Karpas-422 (cell line): ENCODE data around the gene NAA80. TPM values are rescaled to one million over a fixed set of nuclear protein-coding genes. Genes with fewer than 3 reads are reported as not detected.

Source experiments
- DNase-seq: peaks from one replicate; pipeline ENCODE4 v3.0.0-alpha.2; 2015
- H2AFZ ChIP-seq: fragments of 200-600 bp; sonication (generic); 2 replicates; pipeline ENCODE4 v1.6.1; 2014; ENCODE audit warnings: antibody characterized with exemption, low read length, mixed read lengths
- H3K27ac ChIP-seq: fragments of 200-600 bp; sonication (generic); 2 replicates; pipeline ENCODE4 v1.5.1; 2014; ENCODE audit warnings: mild to moderate bottlenecking, low read length, moderate library complexity
- H3K27me3 ChIP-seq: fragments of 200-600 bp; sonication (generic); 2 replicates; pipeline ENCODE4 v1.6.1; 2014; ENCODE audit warnings: low read length, mixed read lengths
- H3K36me3 ChIP-seq: fragments of 200-600 bp; sonication (generic); 2 replicates; pipeline ENCODE4 v1.6.1; 2014; ENCODE audit warnings: low read length, mixed read lengths; ENCODE audit not compliant: insufficient read depth
- H3K4me1 ChIP-seq: fragments of 200-600 bp; sonication (generic); 2 replicates; pipeline ENCODE4 v1.6.1; 2014; ENCODE audit warnings: mild to moderate bottlenecking, low read length, mixed read lengths
- H3K4me2 ChIP-seq: fragments of 200-600 bp; sonication (generic); 2 replicates; pipeline ENCODE4 v1.6.1; 2014; ENCODE audit warnings: low read length, low read depth, mild to moderate bottlenecking; ENCODE audit not compliant: poor library complexity, severe bottlenecking
- H3K4me3 ChIP-seq: fragments of 200-600 bp; sonication (generic); 2 replicates; pipeline ENCODE4 v1.5.1; 2014; ENCODE audit warnings: mild to moderate bottlenecking, antibody characterized with exemption, low read length, mixed read lengths
- H3K79me2 ChIP-seq: fragments of 200-600 bp; sonication (generic); 2 replicates; pipeline ENCODE4 v1.6.1; 2014; ENCODE audit warnings: mild to moderate bottlenecking, low read length, mixed read lengths
- H3K9ac ChIP-seq: fragments of 200-600 bp; sonication (generic); 2 replicates; pipeline ENCODE4 v1.6.0; 2014; ENCODE audit warnings: low read length
- H3K9me2 ChIP-seq: fragments of 200-600 bp; sonication (generic), shearing (Covaris generic); replicated peaks from 2 replicates; pipeline ENCODE4 v1.6.0; 2014; ENCODE audit warnings: mild to moderate bottlenecking, low read length, moderate library complexity; ENCODE audit not compliant: insufficient read depth
- H3K9me3 ChIP-seq: fragments of 300-700, 200-600 bp; sonication (generic); 2 replicates; pipeline ENCODE4 v1.6.1; 2014; ENCODE audit warnings: low read length, mixed read lengths
- H4K20me1 ChIP-seq: fragments of 200-600 bp; sonication (generic); 2 replicates; pipeline ENCODE4 v1.6.1; 2014; ENCODE audit warnings: mild to moderate bottlenecking, antibody characterized with exemption, low read length, low read depth; ENCODE audit not compliant: insufficient read depth
- total RNA-seq: library from RNA; depleted of rRNA; stranded (reverse); fragments of >200 nt; shearing (Covaris generic); gene quantifications from 2 replicates; pipeline ENCODE4 v1.2.3, GENCODE V29; 2014; ENCODE audit warnings: low replicate concordance

Gene NAA80
- total RNA-seq, 1 experiment from 2014 or later = 18.1 TPM

DNA sequence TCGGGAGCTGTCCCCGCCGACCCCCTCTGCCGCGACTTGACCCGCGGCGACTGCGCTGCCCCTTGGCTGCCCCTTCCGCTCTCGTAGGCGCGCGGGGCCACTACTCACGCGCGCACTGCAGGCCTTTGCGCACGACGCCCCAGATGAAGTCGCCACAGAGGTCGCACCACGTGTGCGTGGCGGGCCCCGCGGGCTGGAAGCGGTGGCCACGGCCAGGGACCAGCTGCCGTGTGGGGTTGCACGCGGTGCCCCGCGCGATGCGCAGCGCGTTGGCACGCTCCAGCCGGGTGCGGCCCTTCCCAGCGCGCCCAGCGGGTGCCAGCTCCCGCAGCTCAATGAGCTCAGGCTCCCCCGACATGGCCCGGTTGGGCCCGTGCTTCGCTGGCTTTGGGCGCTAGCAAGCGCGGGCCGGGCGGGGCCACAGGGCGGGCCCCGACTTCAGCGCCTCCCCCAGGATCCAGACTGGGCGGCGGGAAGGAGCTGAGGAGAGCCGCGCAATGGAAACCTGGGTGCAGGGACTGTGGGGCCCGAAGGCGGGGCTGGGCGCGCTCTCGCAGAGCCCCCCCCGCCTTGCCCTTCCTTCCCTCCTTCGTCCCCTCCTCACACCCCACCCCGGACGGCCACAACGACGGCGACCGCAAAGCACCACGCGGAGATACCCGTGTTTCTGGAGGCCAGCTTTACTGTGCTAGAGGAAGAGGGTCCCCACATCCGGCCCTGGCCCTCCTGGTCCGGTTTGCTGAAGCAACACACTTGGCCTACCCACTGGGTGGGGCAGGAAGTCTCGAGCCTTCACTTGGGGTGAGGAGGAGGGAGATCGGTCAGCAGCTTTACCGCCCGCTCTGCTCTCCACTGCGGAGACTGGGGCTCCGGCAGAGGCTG, 41.5 kb upstream of the NAA80 start, which contains the start of gene RASSF1:
Gene RASSF1, minus strand, starts transcription at position 389 of the 882 bp plus-strand sequence. Its CDS starts 31 bp downstream, at position 358.
- H3K4me3 ChIP-seq = peak within 1 kb of the TSS; percentile 95

DNA sequence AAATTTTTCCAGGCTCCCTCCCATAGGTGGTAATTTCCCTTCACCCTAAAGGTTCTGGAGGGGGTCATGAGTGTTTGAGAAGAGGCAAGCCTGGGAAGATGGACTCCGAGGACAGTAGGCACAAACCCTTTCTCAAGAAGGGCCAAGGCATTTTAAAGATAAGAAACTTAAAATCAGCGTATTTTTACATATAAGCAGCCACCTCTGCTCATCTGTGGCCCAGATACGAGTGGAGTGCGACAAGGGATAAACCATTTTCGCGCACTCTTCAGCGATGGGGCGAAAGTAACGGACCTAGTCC, 40.9 kb upstream of the NAA80 start:
- Histone ChIP-seq H2AFZ (no peak overlapping the region), H3K4me2 (peak overlapping the region; percentile 97), H3K27me3 (no peaks in the 10 kb centered on the region), H3K9me3 (no peaks in the 10 kb centered on the region), H3K9ac (peak overlapping the region; percentile 99), H3K36me3 (peaks cover 11% of the 10 kb centered on the region; the same call in 1 of the 2 replicates), H3K4me1 (peaks cover 56% of the 10 kb centered on the region), H4K20me1 (peaks cover 9% of the 10 kb centered on the region; the same call in 1 of the 2 replicates), H3K27ac (peak overlapping the region; percentile 91), H3K79me2 (peaks cover 50% of the 10 kb centered on the region), H3K4me3 (peak overlapping the region; percentile 95), H3K9me2 (no peaks in the 10 kb centered on the region)
- DNase-seq = no peak

More for the DNA sequence above, 41.5 kb upstream of the NAA80 start, which contains the start of gene RASSF1:
- peaks cover 9% of the 10 kb centered on the region; the same call in 1 of the 2 replicates for H4K20me1 ChIP-seq
- peaks cover 44% of the 10 kb centered on the region for H3K79me2 ChIP-seq
- peaks cover 10% of the 10 kb centered on the region; the same call in 1 of the 2 replicates for H3K36me3 ChIP-seq
- H3K27ac ChIP-seq = peak within 1 kb of the TSS; percentile 91
- H3K27me3 ChIP-seq = no peaks in the 10 kb centered on the region
- no peak within 1 kb of the TSS; the same call in 1 of the 2 replicates for H2AFZ ChIP-seq
- peak within 1 kb of the TSS; percentile 99 for H3K9ac ChIP-seq
- no peaks in the 10 kb centered on the region for H3K9me3 ChIP-seq
- peak; percentile 91 for DNase-seq
- peak within 1 kb of the TSS; percentile 97 for H3K4me2 ChIP-seq
- peaks cover 54% of the 10 kb centered on the region for H3K4me1 ChIP-seq
- H3K9me2 ChIP-seq = no peaks in the 10 kb centered on the region

DNA sequence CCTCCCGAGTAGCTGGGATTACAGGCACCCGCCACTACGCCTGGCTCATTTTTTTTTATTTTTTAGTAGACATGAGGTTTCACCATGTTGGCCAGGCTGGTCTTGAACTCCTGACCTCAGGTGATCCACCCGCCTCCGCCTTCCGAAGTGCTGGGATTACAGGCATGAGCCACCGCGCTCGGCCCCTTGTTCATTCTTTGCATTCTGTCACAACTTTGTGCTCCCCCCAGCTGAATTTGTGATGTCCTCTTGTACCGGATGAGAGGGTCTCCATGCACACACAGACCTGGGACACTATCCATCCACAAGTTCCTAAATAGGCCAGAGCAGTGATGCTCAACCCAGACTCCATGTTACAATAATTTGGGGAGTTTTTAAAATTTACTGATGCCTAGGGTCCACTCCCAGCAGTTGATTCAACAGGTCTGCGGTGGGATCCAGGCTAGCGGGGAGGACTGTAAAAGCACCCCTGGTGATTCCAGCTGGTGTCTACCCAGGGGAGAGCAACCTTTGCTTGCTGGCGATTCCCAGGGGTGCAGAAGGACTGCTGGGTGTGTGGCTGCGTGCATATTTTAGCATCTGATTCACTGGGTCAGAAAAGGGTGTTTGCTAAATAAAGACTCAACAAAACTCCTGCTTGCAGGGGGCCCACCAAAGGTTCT, 40.4 kb upstream of the NAA80 start:
- peak overlapping the region; percentile 97 for H3K4me2 ChIP-seq

DNA sequence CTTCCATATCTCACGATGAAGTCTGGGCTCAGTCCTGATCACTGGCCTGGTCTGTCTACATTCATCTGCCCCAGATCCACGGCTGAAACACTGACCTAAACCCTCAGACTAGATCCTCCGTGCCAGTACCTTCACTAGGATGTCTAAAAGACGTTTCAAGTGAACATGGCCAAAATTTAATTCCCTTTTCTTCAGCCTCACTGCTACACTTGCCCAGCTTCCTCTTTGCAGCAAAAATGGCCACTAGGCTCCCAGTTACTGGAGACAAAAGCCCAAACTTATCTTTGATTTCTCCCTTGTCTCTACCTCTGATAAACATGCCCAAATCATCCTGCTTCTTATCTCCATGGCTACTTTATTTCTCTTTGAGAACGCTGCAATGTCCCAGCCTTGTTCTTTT, 39.8 kb upstream of the NAA80 start:
- peaks cover 61% of the 10 kb centered on the region for H3K79me2 ChIP-seq
- H2AFZ ChIP-seq = no peak overlapping the region
- peak overlapping the region; percentile 95 for H3K4me3 ChIP-seq
- no peaks in the 10 kb centered on the region for H3K27me3 ChIP-seq
- peak overlapping the region; percentile 91 for H3K27ac ChIP-seq
- peak overlapping the region; percentile 99 for H3K9ac ChIP-seq
- H4K20me1 ChIP-seq = peaks cover 17% of the 10 kb centered on the region; the same call in 1 of the 2 replicates
- H3K36me3 ChIP-seq = peaks cover 19% of the 10 kb centered on the region
- no peaks in the 10 kb centered on the region for H3K9me3 ChIP-seq
- DNase-seq = peak; percentile 82
- H3K9me2 ChIP-seq = no peaks in the 10 kb centered on the region
- H3K4me1 ChIP-seq = peaks cover 64% of the 10 kb centered on the region
- peak overlapping the region; percentile 97 for H3K4me2 ChIP-seq

More for the DNA sequence above, 40.4 kb upstream of the NAA80 start:
- DNase-seq = peak; percentile 84
- H3K9me3 ChIP-seq = no peaks in the 10 kb centered on the region
- H3K9ac ChIP-seq = peak overlapping the region; percentile 99
- peak overlapping the region; percentile 95 for H3K4me3 ChIP-seq
- H4K20me1 ChIP-seq = peaks cover 10% of the 10 kb centered on the region; the same call in 1 of the 2 replicates
- no peaks in the 10 kb centered on the region for H3K27me3 ChIP-seq
- peaks cover 13% of the 10 kb centered on the region for H3K36me3 ChIP-seq
- no peak overlapping the region for H2AFZ ChIP-seq
- peak overlapping the region; percentile 91 for H3K27ac ChIP-seq
- peaks cover 58% of the 10 kb centered on the region for H3K4me1 ChIP-seq
- H3K79me2 ChIP-seq = peaks cover 54% of the 10 kb centered on the region
- no peaks in the 10 kb centered on the region for H3K9me2 ChIP-seq

DNA sequence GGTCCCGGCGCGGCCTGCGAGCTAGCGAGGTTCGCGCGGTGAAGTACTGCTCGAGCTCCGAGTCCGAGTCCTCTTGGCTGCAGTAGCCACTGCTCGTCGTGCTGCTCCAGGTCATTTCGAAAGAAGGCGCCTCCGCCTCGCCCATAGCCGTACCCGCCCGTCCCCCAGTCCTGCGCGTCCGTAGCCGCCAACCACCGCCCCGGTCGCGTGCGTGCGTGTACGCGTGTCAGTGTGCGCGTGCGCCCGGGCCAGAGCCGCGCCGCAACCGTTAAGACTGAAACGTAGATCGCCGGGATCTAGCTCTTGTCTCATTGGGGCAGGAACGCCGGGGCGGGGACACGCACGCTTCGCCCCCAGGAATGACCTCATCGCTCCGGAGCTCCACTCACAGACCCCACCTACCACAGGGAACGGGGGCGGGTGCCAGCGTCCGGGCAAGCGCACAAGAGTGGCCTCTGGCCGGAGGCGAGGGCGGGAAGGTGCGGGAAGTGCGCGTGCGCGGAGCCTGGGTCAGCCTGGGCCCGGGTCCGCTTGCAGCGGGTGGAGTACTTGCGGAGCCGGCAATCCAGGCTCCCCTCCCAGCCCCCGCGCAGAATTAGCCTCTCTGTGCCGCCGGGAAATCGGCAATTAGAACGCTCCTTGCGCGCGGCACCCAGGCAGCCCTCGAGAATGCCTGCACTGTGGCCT, 38.1 kb upstream of the NAA80 start:
- Histone ChIP-seq H3K9ac (peak overlapping the region; percentile 99), H3K4me2 (peak overlapping the region; percentile 97), H3K9me3 (no peaks in the 10 kb centered on the region), H3K27ac (peak overlapping the region; percentile 91), H4K20me1 (peaks cover 20% of the 10 kb centered on the region; the same call in 1 of the 2 replicates), H3K36me3 (peaks cover 22% of the 10 kb centered on the region), H3K9me2 (no peaks in the 10 kb centered on the region), H3K79me2 (peaks cover 66% of the 10 kb centered on the region), H3K27me3 (no peaks in the 10 kb centered on the region), H3K4me3 (peak overlapping the region; percentile 95), H3K4me1 (peaks cover 66% of the 10 kb centered on the region), H2AFZ (peak overlapping the region; percentile 16; the same call in 1 of the 2 replicates)
- DNase-seq = peak; percentile 99

DNA sequence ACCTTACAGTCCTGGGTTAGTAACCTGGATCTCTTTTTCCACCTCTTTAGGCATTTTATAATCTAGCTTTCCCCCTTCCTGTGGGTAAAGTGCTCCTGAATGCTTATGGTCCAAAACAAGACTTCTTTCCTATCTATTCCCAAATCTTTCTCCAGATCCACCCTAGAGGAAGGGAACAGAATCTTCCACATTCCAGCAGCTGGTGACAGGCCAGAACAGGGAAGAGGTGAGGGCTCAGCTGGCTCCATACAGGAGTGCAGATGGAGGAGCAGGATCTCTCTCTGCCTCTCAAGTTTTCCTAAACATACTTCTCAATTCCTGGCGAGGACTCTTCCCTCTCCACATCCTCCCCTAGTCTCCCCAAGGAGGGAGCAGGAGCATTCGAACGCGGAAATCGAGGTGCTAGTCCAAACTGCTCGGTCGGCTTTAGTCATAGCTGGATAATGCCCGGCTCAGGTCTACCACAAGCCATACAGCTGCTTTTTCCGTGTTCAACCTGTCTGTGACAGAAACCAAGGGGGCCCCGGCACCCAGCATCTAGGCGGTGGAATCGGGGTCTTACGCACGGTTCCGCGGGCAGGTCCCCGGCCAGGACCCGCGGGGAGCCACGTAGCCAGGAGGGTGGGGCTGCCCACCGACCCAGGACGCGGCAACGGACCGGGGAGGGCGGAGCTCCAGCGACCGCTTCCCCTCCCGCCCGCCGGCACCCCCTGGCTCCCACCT, 37.4 kb upstream of the NAA80 start:
- Histone ChIP-seq H3K36me3 (peaks cover 29% of the 10 kb centered on the region), H3K9me3 (no peaks in the 10 kb centered on the region), H3K27me3 (no peaks in the 10 kb centered on the region), H3K9me2 (no peaks in the 10 kb centered on the region), H2AFZ (peak overlapping the region; percentile 16; the same call in 1 of the 2 replicates), H3K79me2 (peaks cover 68% of the 10 kb centered on the region), H4K20me1 (peaks cover 20% of the 10 kb centered on the region; the same call in 1 of the 2 replicates), H3K4me1 (peaks cover 64% of the 10 kb centered on the region), H3K27ac (peak overlapping the region; percentile 91), H3K9ac (peak overlapping the region; percentile 99), H3K4me3 (peak overlapping the region; percentile 95), H3K4me2 (peak overlapping the region; percentile 97)
- no peak for DNase-seq

DNA sequence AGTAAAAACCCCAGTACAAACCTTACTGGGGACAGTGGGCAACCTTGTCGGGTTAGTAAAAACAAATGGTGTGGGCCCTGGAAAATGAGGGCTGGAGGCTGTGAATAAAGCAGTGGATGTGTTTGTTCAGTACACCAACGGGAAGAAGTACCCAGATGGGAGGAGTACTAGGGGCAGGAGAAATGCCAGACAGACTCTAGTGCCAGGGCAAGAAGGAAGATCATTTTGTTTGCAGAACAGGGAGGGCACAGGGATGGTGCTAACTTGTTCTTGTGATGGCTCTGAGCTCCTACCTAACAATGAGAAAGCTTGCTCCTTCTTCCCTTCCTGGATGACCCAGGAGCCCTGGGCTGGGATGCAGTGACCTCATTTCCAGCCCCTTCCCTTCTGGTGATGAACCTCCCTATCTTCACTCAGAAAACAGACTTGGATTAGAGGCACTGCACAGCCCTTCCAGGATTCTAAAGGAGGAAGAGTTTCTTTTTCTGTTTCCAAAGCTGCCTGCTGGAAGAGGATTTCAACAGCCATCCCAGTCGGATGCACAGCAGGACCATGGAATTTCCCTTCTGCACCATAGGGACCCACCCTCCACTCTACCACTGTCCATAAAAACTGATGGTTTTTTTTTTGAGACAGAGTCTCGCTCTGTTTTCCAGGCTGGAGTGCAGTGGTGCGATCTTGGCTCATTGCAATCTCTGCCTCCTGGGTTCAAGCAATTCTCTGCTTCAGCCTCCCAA, 35.3 kb upstream of the NAA80 start:
- H3K9me2 ChIP-seq = no peaks in the 10 kb centered on the region
- peak overlapping the region; percentile 40; the same call in 1 of the 2 replicates for H3K9ac ChIP-seq
- no peaks in the 10 kb centered on the region for H3K27me3 ChIP-seq
- peaks cover 56% of the 10 kb centered on the region for H3K4me1 ChIP-seq
- peaks cover 59% of the 10 kb centered on the region for H3K79me2 ChIP-seq
- no peak overlapping the region for H3K4me3 ChIP-seq
- no peak for DNase-seq
- no peak overlapping the region for H3K4me2 ChIP-seq
- H2AFZ ChIP-seq = no peak overlapping the region
- peaks cover 45% of the 10 kb centered on the region for H3K36me3 ChIP-seq
- peaks cover 20% of the 10 kb centered on the region; the same call in 1 of the 2 replicates for H4K20me1 ChIP-seq
- H3K27ac ChIP-seq = no peak overlapping the region; the same call in 1 of the 2 replicates
- H3K9me3 ChIP-seq = no peaks in the 10 kb centered on the region
